Keratinocyte (primary cell): ENCODE results near the gene SH2D4B. TPM values are rescaled to one million over a fixed set of nuclear protein-coding genes. Genes with fewer than 3 reads are reported as not detected.

Experiments
- DNase-seq: peaks from one replicate; pipeline ENCODE4 v3.0.0-alpha.2; 2011; ENCODE audit warnings: low read depth, missing footprints, low spot score
- FAIRE-seq: peaks from 2 replicates; lab custom pipeline; 2011; peaks lifted over from hg19 to GRCh38; lab: Jason Lieb, UNC
- H2AFZ ChIP-seq: 2 replicates; pipeline ENCODE4 v1.6.0; 2012; ENCODE audit warnings: low read length, control low read depth, inconsistent platforms; ENCODE audit not compliant: control insufficient read depth
- H3K27ac ChIP-seq: 2 replicates; pipeline ENCODE4 v1.5.1; 2011; ENCODE audit warnings: low read length; ENCODE audit not compliant: control insufficient read depth, insufficient read depth
- H3K27me3 ChIP-seq: 3 replicates; pipeline ENCODE4 v1.6.0; 2011; ENCODE audit warnings: low read length; ENCODE audit not compliant: control insufficient read depth, insufficient read depth; ENCODE audit errors: extremely low read depth
- H3K36me3 ChIP-seq, 2 experiments: 2 replicates in 1 of 2; 3 replicates in 1 of 2; pipeline ENCODE4 v1.5.1; 2011; ENCODE audit warnings: low read length in 2 of 2, mild to moderate bottlenecking in 1 of 2; ENCODE audit not compliant: control insufficient read depth in 2 of 2, insufficient read depth in 2 of 2; ENCODE audit errors: extremely low read depth in 1 of 2
- H3K4me1 ChIP-seq: 3 replicates; pipeline ENCODE4 v1.5.1; 2011; ENCODE audit warnings: low read length; ENCODE audit not compliant: control insufficient read depth, insufficient read depth; ENCODE audit errors: extremely low read depth
- H3K4me2 ChIP-seq: 3 replicates; pipeline ENCODE4 v1.6.0; 2011; ENCODE audit warnings: low read depth, low read length; ENCODE audit not compliant: control insufficient read depth, insufficient read depth; ENCODE audit errors: extremely low read depth
- H3K4me3 ChIP-seq, 3 experiments: fragments of 200-600 bp in 1 of 3; sonication (generic) in 1 of 3; 2 replicates in 2 of 3; 3 replicates in 1 of 3; pipeline ENCODE4 v1.5.1; 2011 to 2016; ENCODE audit warnings: low read length in 3 of 3, mild to moderate bottlenecking in 3 of 3, control low read depth in 2 of 3, inconsistent platforms in 1 of 3, low read depth in 1 of 3, mixed read lengths in 1 of 3, mixed run types in 1 of 3, moderate library complexity in 1 of 3; ENCODE audit not compliant: control insufficient read depth in 2 of 3, insufficient read depth in 2 of 3; ENCODE audit errors: extremely low read depth in 1 of 3
- H3K79me2 ChIP-seq: 2 replicates; pipeline ENCODE4 v1.6.0; 2012; ENCODE audit warnings: low read length; ENCODE audit not compliant: control insufficient read depth, insufficient read depth
- H3K9ac ChIP-seq: 3 replicates; pipeline ENCODE4 v1.6.0; 2011; ENCODE audit warnings: low read length; ENCODE audit not compliant: control insufficient read depth, insufficient read depth; ENCODE audit errors: extremely low read depth
- H3K9me1 ChIP-seq: 3 replicates; pipeline ENCODE4 v1.6.0; 2011; ENCODE audit warnings: low read length; ENCODE audit not compliant: control insufficient read depth, insufficient read depth; ENCODE audit errors: extremely low read depth
- H3K9me3 ChIP-seq: 2 replicates; pipeline ENCODE4 v1.5.1; 2012; ENCODE audit warnings: low read depth, low read length; ENCODE audit not compliant: control insufficient read depth
- H4K20me1 ChIP-seq: 3 replicates; pipeline ENCODE4 v1.6.0; 2011; ENCODE audit warnings: low read length; ENCODE audit not compliant: control insufficient read depth, insufficient read depth; ENCODE audit errors: extremely low read depth
- EZH2 ChIP-seq: IDR thresholded peaks from one replicate; pipeline ENCODE4 v1.6.1; 2012; ENCODE audit warnings: inconsistent platforms, mild to moderate bottlenecking, low read length, moderate library complexity
- dilution Hi-C: fragments of 300-500 bp; cut with MboI; formaldehyde crosslinking; loops from one replicate; pipeline ENCODE4 v1.7.0; 2020; ENCODE audit warnings: low sequenced_read_pairs; ENCODE audit not compliant: extremely low pct_ligation_motif_present
- polyA plus RNA-seq, 5 experiments: library from polyadenylated mRNA; depleted of rRNA in 3 of 5; stranded (reverse) in 3 of 5; stranded (forward) in 1 of 5; unstranded in 1 of 5; fragments of >200 nt; gene quantifications; 1 replicate in 1 of 5; 2 replicates in 3 of 5; 3 replicates in 1 of 5; pipeline versions ENCODE4 v1.2.1 to v1.2.3, GENCODE V29; 2011 to 2012; ENCODE audit warnings: missing spikeins in 2 of 5, low read depth in 1 of 5, low replicate concordance in 1 of 5
- TF ChIP-seq, protein P1 (sequence below), 3 experiments: IDR thresholded peaks in 1 of 3; conservative IDR thresholded peaks in 1 of 3; optimal IDR thresholded peaks in 1 of 3; 2 replicates in 2 of 3; 3 replicates in 1 of 3; pipeline versions ENCODE3 to v1.5.1; 2011; ENCODE audit warnings: low read length in 3 of 3, mild to moderate bottlenecking in 3 of 3, moderate library complexity in 2 of 3, control low read depth in 1 of 3, inconsistent platforms in 1 of 3; ENCODE audit not compliant: insufficient read depth in 2 of 3; ENCODE audit errors: extremely low read depth in 1 of 3

Gene SH2D4B
- polyA plus RNA-seq, 1 donor (not counting 4 experiments of a cell fraction or from before 2014, with no cell fraction given), result 0.22 TPM

DNA sequence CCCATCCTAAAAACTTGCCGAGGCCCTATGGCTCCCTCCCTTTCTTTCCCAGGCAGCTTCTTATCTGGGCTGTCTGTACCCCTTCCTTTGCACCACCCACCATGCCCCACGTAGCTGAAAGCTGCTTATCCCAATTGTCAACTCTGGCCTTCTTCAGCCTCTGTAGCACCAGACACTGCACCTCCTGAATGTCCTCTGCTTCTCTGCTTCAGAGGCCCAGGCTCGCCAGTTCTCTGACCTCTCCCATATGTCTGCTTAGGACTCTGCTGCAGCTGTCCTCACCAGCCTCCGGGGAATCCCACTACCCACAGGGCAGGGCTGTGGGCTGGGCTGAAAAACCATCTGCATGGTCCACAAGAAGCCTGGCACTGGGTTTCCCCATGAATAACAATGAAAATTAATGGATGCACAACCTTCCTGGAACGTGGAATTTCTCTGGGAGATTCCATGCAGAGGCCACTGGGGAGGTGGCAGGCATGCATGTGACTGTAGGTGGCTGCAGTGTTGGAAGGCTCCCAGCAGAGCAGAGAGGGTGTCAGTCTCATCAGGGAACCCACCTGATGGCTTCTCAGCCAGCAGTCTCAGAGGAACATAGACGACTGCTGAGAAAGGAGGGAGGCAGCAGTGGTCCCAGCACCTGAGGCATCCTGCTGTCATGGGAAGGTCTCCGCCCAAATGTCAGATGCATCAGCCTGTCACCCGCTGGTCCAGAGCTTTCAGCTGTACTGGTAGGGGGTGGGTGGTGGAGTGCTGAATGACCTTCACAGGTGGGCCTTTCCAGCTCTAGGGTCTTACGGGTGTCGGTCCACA, 16.8 kb upstream of the SH2D4B start:
- Histone ChIP-seq H3K4me1 (peaks cover 20% of the 10 kb centered on the region), H3K79me2 (peaks cover 2% of the 10 kb centered on the region), H3K9me3 (no peaks in the 10 kb centered on the region), H3K4me2 (no peak overlapping the region), H4K20me1 (no peaks in the 10 kb centered on the region), H3K4me3 (no peak overlapping the region), H3K27me3 (no peaks in the 10 kb centered on the region), H2AFZ (no peak overlapping the region), H3K9me1 (no peaks in the 10 kb centered on the region), H3K27ac (no peak overlapping the region), H3K36me3 (peaks cover 31 to 44% of the 10 kb centered on the region in 2 experiments), H3K9ac (no peak overlapping the region)
- no peak for TF ChIP-seq EZH2
- TF ChIP-seq, protein P1, sequence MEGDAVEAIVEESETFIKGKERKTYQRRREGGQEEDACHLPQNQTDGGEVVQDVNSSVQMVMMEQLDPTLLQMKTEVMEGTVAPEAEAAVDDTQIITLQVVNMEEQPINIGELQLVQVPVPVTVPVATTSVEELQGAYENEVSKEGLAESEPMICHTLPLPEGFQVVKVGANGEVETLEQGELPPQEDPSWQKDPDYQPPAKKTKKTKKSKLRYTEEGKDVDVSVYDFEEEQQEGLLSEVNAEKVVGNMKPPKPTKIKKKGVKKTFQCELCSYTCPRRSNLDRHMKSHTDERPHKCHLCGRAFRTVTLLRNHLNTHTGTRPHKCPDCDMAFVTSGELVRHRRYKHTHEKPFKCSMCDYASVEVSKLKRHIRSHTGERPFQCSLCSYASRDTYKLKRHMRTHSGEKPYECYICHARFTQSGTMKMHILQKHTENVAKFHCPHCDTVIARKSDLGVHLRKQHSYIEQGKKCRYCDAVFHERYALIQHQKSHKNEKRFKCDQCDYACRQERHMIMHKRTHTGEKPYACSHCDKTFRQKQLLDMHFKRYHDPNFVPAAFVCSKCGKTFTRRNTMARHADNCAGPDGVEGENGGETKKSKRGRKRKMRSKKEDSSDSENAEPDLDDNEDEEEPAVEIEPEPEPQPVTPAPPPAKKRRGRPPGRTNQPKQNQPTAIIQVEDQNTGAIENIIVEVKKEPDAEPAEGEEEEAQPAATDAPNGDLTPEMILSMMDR (optimal IDR thresholded peaks at IDR 0.05 in 1 of 3, IDR thresholded peaks at IDR 0.05 in 1 of 3, conservative IDR thresholded peaks at IDR 0.05 in 1 of 3; ENCODE audit: extremely low read depth in 1 of 3, insufficient read depth in 2 of 3, low read length in 3 of 3), result no peak
- DNase-seq (no peak), FAIRE-seq (no peak)
- dilution Hi-C loops, result no loop called here

DNA sequence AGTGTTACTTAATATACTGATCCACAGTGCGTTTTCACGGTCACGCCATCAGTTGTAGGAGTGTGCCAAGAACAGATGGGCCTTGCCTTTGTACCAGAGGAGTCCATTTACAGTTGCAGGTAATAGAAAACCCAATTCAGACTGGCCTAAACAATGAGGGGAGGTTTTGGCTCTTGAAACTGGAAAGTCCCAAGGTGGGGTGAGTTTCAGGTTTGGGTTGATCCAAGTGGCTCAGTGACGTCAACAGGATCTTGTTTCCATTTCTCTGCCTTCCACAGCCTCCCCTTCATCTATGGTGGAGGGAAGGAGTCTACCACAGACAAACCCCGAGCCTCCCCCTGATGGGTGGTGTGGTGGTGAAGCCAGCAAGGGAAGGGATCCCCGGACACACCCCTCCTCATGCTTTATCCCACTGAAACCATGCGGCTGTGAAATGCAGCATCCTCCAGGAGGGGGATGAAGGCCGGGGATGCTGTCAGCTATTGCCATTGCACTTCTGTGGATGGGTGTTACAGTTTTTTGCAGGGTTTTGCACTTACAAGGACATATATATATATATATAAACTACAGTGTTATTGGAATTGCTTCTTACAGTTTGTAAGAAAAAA, 14.8 kb upstream of the SH2D4B start:
- Histone ChIP-seq H3K4me2 (no peak overlapping the region), H3K4me1 (peaks cover 20% of the 10 kb centered on the region), H3K9me1 (no peaks in the 10 kb centered on the region), H4K20me1 (no peaks in the 10 kb centered on the region), H3K27me3 (no peaks in the 10 kb centered on the region), H3K9me3 (no peaks in the 10 kb centered on the region), H3K36me3 (peaks cover 25 to 30% of the 10 kb centered on the region in 2 experiments), H2AFZ (no peak overlapping the region), H3K9ac (no peak overlapping the region), H3K27ac (peak overlapping the region; percentile 65), H3K4me3 (no peak overlapping the region), H3K79me2 (no peaks in the 10 kb centered on the region)
- no peak for DNase-seq
- FAIRE-seq, result no peak
- TF ChIP-seq, protein P1 (optimal IDR thresholded peaks at IDR 0.05 in 1 of 3, IDR thresholded peaks at IDR 0.05 in 1 of 3, conservative IDR thresholded peaks at IDR 0.05 in 1 of 3; ENCODE audit: extremely low read depth in 1 of 3, insufficient read depth in 2 of 3, low read length in 3 of 3), result no peak
- TF ChIP-seq EZH2, result no peak
- dilution Hi-C loops, result no loop called here
